ENCODE measurements around the gene NRG4. TPM values are rescaled to one million over a fixed set of nuclear protein-coding genes. Genes with fewer than 3 reads are reported as not detected.
A peak's percentile ranks its signal among the peaks of the same experiment; 100 is the strongest.

The NRG4 gene
- total and polyA plus RNA-seq, 9 of the 15 experiments (the other 6 are each of a cell fraction or from before 2014, with no cell fraction given) = 0.33 to 2.5 (median 0.76) TPM

DNA sequence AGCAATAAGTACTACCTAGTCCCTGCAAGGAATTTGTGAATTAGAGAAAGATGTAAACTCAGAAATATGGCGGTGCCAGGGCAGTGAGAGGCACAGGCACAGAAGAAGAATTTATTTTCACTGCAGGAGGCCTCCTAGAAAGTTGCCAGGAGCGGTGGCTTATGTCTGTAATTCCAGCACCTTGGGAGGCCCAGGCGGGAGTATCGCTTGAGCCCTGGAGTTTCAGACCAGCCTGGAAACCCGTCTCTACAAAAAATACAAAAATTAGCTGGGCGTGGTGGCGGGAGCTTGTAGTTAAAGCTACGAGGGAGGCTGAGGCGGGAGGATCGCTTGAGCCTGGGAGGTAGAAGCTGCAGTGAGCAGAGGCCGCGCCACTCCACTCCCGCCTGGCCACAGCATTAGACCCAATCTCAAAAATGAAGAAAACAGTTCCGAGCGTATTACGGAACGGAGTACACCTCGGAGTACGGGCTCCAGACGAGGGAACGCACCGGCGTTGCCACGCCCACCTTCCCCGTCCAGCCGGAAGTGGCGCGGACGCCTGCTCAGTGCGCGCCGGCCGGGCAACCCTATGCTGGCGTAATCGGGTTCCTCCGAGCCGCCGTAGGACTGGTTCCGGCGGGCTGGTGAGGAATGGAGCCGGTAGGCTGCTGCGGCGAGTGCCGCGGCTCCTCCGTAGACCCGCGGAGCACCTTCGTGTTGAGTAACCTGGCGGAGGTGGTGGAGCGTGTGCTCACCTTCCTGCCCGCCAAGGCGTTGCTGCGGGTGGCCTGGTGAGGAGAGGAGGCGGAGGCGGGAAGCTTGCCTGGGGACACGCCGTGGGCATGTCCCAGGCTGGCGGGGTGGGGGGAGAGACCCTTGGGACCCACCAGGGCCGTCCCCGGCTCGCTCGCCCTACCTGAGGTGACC lies 108.6 kb downstream of the NRG4 start, which contains the start of gene FBXO22 (continued):
- TF ChIP-seq, protein P1, sequence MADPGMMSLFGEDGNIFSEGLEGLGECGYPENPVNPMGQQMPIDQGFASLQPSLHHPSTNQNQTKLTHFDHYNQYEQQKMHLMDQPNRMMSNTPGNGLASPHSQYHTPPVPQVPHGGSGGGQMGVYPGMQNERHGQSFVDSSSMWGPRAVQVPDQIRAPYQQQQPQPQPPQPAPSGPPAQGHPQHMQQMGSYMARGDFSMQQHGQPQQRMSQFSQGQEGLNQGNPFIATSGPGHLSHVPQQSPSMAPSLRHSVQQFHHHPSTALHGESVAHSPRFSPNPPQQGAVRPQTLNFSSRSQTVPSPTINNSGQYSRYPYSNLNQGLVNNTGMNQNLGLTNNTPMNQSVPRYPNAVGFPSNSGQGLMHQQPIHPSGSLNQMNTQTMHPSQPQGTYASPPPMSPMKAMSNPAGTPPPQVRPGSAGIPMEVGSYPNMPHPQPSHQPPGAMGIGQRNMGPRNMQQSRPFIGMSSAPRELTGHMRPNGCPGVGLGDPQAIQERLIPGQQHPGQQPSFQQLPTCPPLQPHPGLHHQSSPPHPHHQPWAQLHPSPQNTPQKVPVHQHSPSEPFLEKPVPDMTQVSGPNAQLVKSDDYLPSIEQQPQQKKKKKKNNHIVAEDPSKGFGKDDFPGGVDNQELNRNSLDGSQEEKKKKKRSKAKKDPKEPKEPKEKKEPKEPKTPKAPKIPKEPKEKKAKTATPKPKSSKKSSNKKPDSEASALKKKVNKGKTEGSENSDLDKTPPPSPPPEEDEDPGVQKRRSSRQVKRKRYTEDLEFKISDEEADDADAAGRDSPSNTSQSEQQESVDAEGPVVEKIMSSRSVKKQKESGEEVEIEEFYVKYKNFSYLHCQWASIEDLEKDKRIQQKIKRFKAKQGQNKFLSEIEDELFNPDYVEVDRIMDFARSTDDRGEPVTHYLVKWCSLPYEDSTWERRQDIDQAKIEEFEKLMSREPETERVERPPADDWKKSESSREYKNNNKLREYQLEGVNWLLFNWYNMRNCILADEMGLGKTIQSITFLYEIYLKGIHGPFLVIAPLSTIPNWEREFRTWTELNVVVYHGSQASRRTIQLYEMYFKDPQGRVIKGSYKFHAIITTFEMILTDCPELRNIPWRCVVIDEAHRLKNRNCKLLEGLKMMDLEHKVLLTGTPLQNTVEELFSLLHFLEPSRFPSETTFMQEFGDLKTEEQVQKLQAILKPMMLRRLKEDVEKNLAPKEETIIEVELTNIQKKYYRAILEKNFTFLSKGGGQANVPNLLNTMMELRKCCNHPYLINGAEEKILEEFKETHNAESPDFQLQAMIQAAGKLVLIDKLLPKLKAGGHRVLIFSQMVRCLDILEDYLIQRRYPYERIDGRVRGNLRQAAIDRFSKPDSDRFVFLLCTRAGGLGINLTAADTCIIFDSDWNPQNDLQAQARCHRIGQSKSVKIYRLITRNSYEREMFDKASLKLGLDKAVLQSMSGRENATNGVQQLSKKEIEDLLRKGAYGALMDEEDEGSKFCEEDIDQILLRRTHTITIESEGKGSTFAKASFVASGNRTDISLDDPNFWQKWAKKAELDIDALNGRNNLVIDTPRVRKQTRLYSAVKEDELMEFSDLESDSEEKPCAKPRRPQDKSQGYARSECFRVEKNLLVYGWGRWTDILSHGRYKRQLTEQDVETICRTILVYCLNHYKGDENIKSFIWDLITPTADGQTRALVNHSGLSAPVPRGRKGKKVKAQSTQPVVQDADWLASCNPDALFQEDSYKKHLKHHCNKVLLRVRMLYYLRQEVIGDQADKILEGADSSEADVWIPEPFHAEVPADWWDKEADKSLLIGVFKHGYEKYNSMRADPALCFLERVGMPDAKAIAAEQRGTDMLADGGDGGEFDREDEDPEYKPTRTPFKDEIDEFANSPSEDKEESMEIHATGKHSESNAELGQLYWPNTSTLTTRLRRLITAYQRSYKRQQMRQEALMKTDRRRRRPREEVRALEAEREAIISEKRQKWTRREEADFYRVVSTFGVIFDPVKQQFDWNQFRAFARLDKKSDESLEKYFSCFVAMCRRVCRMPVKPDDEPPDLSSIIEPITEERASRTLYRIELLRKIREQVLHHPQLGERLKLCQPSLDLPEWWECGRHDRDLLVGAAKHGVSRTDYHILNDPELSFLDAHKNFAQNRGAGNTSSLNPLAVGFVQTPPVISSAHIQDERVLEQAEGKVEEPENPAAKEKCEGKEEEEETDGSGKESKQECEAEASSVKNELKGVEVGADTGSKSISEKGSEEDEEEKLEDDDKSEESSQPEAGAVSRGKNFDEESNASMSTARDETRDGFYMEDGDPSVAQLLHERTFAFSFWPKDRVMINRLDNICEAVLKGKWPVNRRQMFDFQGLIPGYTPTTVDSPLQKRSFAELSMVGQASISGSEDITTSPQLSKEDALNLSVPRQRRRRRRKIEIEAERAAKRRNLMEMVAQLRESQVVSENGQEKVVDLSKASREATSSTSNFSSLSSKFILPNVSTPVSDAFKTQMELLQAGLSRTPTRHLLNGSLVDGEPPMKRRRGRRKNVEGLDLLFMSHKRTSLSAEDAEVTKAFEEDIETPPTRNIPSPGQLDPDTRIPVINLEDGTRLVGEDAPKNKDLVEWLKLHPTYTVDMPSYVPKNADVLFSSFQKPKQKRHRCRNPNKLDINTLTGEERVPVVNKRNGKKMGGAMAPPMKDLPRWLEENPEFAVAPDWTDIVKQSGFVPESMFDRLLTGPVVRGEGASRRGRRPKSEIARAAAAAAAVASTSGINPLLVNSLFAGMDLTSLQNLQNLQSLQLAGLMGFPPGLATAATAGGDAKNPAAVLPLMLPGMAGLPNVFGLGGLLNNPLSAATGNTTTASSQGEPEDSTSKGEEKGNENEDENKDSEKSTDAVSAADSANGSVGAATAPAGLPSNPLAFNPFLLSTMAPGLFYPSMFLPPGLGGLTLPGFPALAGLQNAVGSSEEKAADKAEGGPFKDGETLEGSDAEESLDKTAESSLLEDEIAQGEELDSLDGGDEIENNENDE (IDR thresholded peaks at IDR 0.05; ENCODE audit: low read depth, low read length) = no peak
- TF ChIP-seq ZNF696 (CRISPR knock-in tag; conservative IDR thresholded peaks at IDR 0.05) (no peak), TEAD2 (tag; IDR thresholded peaks at IDR 0.05) (no peak), ZNF699 (CRISPR knock-in tag; IDR thresholded peaks at IDR 0.05; ENCODE audit: insufficient replicate concordance) (no peak), POLR2AphosphoS2 (IDR thresholded peaks at IDR 0.05; ENCODE audit: low read length) (no peak; the same call in 1 of the 2 replicates), ZNF785 (CRISPR knock-in tag; IDR thresholded peaks at IDR 0.05) (no peak), SMAD3 (CRISPR knock-in tag; conservative IDR thresholded peaks at IDR 0.05) (no peak; the same call in 1 of the 2 replicates)
- TF ChIP-seq, protein P2, sequence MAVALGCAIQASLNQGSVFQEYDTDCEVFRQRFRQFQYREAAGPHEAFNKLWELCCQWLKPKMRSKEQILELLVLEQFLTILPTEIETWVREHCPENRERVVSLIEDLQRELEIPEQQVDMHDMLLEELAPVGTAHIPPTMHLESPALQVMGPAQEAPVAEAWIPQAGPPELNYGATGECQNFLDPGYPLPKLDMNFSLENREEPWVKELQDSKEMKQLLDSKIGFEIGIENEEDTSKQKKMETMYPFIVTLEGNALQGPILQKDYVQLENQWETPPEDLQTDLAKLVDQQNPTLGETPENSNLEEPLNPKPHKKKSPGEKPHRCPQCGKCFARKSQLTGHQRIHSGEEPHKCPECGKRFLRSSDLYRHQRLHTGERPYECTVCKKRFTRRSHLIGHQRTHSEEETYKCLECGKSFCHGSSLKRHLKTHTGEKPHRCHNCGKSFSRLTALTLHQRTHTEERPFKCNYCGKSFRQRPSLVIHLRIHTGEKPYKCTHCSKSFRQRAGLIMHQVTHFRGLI (CRISPR knock-in tag; IDR thresholded peaks at IDR 0.05) = no peak
- TF ChIP-seq, protein P3, sequence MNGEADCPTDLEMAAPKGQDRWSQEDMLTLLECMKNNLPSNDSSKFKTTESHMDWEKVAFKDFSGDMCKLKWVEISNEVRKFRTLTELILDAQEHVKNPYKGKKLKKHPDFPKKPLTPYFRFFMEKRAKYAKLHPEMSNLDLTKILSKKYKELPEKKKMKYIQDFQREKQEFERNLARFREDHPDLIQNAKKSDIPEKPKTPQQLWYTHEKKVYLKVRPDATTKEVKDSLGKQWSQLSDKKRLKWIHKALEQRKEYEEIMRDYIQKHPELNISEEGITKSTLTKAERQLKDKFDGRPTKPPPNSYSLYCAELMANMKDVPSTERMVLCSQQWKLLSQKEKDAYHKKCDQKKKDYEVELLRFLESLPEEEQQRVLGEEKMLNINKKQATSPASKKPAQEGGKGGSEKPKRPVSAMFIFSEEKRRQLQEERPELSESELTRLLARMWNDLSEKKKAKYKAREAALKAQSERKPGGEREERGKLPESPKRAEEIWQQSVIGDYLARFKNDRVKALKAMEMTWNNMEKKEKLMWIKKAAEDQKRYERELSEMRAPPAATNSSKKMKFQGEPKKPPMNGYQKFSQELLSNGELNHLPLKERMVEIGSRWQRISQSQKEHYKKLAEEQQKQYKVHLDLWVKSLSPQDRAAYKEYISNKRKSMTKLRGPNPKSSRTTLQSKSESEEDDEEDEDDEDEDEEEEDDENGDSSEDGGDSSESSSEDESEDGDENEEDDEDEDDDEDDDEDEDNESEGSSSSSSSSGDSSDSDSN (IDR thresholded peaks at IDR 0.05; ENCODE audit: borderline replicate concordance in 1 of 2, low read depth in 2 of 2, low read length in 2 of 2) = peak; percentile 54 to 97; a peak in 3 of 4 replicates
- TF ChIP-seq, protein P4, sequence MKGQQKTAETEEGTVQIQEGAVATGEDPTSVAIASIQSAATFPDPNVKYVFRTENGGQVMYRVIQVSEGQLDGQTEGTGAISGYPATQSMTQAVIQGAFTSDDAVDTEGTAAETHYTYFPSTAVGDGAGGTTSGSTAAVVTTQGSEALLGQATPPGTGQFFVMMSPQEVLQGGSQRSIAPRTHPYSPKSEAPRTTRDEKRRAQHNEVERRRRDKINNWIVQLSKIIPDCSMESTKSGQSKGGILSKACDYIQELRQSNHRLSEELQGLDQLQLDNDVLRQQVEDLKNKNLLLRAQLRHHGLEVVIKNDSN (CRISPR knock-in tag; IDR thresholded peaks at IDR 0.05) = no peak; the same call in 1 of the 2 replicates
